Esophagus (tissue), 2 donors: Measurements from ENCODE around the gene PPP1R9B. TPM values are rescaled to one million over a fixed set of nuclear protein-coding genes. Genes with fewer than 3 reads are reported as not detected.

Source experiments
- H3K27ac ChIP-seq, 2 donors: one replicate each; pipeline ENCODE4 v1.5.1; 2013; ENCODE audit warnings: low read depth in 2 of 2, mild to moderate bottlenecking in 2 of 2, inconsistent platforms in 1 of 2, low read length in 1 of 2, moderate library complexity in 1 of 2
- H3K27me3 ChIP-seq, 2 donors: one replicate each; pipeline ENCODE4 v1.6.1; 2013; ENCODE audit warnings: low read length in 2 of 2, control low read depth in 1 of 2, mild to moderate bottlenecking in 1 of 2; ENCODE audit not compliant: insufficient read depth in 2 of 2, control insufficient read depth in 1 of 2
- H3K36me3 ChIP-seq, 2 donors: one replicate each; pipeline ENCODE4 v1.6.1; 2013; ENCODE audit warnings: low read length in 1 of 2; ENCODE audit not compliant: control insufficient read depth in 2 of 2, insufficient read depth in 2 of 2
- H3K4me1 ChIP-seq, 2 donors: one replicate each; pipeline ENCODE4 v1.6.1; 2013; ENCODE audit warnings: low read length in 1 of 2; ENCODE audit not compliant: control insufficient read depth in 2 of 2, insufficient read depth in 2 of 2
- H3K4me3 ChIP-seq, 2 donors: one replicate each; pipeline ENCODE4 v1.5.1; 2013; ENCODE audit warnings: low read length in 2 of 2, mild to moderate bottlenecking in 2 of 2, low read depth in 1 of 2, moderate library complexity in 1 of 2
- H3K9me3 ChIP-seq, 2 donors: one replicate each; pipeline ENCODE4 v1.6.1; 2013; ENCODE audit warnings: mild to moderate bottlenecking in 2 of 2, low read depth in 1 of 2, low read length in 1 of 2, moderate library complexity in 1 of 2; ENCODE audit not compliant: control insufficient read depth in 2 of 2, insufficient read depth in 1 of 2
- WGBS, 2 donors: extraction: QIAGEN DNeasy Blood & Tissue Kit; methylation state at CpG; one replicate each; pipeline ENCODE4 v1.1.7; 2013; 5-methylcytosine and 5-hydroxymethylcytosine counted together
- polyA plus RNA-seq, 2 donors: library from polyadenylated mRNA; stranded (reverse); fragments of 200-250 nt; gene quantifications; one replicate each; pipeline ENCODE4 v1.2.3, GENCODE V29; 2013
- donor health status: healthy with polysubstance abuse.
- donor health status: Bipolar disorder and iron deficiency.

PPP1R9B gene, protein sequence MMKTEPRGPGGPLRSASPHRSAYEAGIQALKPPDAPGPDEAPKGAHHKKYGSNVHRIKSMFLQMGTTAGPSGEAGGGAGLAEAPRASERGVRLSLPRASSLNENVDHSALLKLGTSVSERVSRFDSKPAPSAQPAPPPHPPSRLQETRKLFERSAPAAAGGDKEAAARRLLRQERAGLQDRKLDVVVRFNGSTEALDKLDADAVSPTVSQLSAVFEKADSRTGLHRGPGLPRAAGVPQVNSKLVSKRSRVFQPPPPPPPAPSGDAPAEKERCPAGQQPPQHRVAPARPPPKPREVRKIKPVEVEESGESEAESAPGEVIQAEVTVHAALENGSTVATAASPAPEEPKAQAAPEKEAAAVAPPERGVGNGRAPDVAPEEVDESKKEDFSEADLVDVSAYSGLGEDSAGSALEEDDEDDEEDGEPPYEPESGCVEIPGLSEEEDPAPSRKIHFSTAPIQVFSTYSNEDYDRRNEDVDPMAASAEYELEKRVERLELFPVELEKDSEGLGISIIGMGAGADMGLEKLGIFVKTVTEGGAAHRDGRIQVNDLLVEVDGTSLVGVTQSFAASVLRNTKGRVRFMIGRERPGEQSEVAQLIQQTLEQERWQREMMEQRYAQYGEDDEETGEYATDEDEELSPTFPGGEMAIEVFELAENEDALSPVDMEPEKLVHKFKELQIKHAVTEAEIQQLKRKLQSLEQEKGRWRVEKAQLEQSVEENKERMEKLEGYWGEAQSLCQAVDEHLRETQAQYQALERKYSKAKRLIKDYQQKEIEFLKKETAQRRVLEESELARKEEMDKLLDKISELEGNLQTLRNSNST
- polyA plus RNA-seq, result 10 to 100 TPM; 15.4 to 31.3 TPM

DNA sequence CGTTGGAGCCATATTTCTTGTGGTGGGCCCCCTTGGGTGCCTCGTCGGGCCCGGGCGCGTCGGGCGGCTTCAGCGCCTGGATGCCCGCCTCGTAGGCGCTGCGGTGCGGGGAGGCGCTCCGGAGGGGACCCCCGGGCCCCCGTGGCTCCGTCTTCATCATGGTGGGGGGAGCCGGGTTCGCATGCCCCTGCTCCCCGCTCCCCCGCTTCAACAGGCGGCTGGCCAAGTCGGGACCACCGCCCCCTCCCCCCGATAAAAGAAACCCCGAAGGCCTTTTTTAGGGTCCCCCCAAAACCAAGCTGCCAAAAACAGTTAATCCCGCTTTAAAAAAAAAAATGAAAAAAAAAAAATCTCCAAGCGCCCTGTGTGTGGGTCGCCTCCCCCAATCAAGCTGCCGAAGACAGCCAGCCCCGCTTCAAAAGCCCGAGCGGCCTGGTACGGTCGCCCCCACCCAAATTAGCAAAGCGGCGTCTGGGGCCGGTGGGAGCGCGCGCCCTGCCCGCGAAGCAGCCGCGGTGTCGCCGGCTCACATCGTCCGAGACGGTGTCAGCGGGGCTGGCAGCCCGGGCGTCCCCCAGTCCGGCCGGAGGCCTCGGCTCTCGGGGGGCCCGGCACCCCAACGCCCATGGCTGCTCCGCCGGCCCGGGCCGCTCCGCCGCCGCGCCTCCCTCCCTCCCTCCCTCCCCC lies at the start of gene PPP1R9B:
TSS of gene PPP1R9B (minus strand) at position 324 of the 687 bp plus-strand sequence. CDS start at position 160, 164 bp downstream.
- Histone ChIP-seq H3K36me3 (peaks cover 0 to 3% of the 10 kb centered on the region in 2 donors), H3K9me3 (no peaks in the 10 kb centered on the region), H3K27ac (peak within 1 kb of the TSS; percentile 82 to 91), H3K27me3 (no peaks in the 10 kb centered on the region), H3K4me3 (peak within 1 kb of the TSS; percentile 75 to 81), H3K4me1 (peaks cover 17 to 35% of the 10 kb centered on the region in 2 donors)
- 0 to 1% methylated on average over 67 to 69 of the region's 69 CpGs for WGBS, 2 donors

DNA sequence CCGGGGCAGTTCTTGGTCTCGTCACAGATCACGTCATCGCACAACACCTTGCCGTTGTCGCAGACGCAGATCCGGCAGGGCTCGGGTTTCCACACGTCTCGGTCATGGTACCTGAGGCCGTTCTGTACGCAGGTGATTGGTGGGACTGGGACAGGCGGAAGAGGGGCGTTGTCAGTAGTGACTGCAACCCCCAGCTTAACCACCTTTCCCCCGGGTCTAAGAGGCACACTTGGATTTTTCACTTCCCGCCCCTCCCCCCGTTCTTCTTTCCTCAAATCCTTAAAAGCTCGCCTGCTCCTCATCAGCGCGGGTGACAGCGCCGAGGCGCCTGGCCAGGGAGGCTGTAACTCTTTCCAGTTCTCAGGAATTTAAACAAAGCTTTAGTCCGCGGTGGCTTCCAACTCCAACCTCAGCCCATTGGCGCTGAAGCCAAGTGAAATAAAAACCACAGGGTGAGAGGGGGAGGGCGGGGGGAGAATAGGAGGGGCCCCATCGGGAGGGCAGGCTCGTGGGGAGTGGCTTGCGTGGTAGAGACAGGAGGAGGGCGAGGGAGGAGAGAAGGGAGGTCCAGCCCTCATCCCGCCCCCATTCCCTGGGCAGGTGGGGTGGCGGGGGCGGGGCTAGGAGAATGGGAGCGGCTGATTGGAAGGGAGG lies 49.5 kb upstream of the PPP1R9B start:
- Histone ChIP-seq H3K4me3 (peak overlapping the region; percentile 33 to 44), H3K27ac (peak overlapping the region; percentile 75 to 83), H3K9me3 (no peaks in the 10 kb centered on the region), H3K4me1 (no peaks in the 10 kb centered on the region), H3K36me3 (peaks cover 0 to 13% of the 10 kb centered on the region in 2 donors), H3K27me3 (peaks cover 0 to 4% of the 10 kb centered on the region in 2 donors)
- 1% methylated on average over 33 to 36 of the region's 36 CpGs for WGBS, 2 donors

DNA sequence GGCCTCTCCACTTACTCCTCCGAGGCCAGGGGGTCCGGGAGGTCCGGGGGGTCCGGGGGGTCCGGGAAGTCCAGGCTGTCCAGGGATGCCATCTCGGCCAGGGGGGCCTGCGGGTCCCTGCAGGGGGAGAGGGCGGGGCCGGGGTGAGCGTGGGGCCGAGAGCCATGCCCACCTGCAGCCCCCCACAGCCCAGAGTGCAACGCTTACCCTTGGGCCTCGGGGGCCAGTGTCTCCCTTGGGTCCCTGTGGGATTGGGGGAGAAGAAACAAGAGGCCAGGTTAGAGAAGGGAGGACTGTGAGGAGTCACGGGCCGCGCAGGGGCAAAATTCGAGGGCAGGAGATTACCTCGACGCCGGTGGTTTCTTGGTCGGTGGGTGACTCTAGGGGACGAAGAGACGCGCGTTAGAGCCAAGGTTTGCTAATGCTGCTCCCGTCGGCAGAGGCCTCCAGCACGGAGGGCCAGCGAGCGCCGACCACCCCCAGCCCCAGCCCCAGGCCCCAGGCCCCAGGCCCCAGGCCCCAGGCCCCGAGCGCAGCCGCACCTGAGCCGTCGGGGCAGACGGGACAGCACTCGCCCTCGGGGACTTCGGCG lies 48.8 kb upstream of the PPP1R9B start:
- peak overlapping the region; percentile 33 to 44 for H3K4me3 ChIP-seq
- WGBS, 2 donors, result 25 to 29% methylated on average over 41 of the region's 41 CpGs
- H3K36me3 ChIP-seq, result peaks cover 0 to 16% of the 10 kb centered on the region in 2 donors
- H3K4me1 ChIP-seq, result no peaks in the 10 kb centered on the region
- peaks cover 0 to 4% of the 10 kb centered on the region in 2 donors for H3K27me3 ChIP-seq
- H3K27ac ChIP-seq, result peak overlapping the region; percentile 75 to 78
- H3K9me3 ChIP-seq, result no peaks in the 10 kb centered on the region

DNA sequence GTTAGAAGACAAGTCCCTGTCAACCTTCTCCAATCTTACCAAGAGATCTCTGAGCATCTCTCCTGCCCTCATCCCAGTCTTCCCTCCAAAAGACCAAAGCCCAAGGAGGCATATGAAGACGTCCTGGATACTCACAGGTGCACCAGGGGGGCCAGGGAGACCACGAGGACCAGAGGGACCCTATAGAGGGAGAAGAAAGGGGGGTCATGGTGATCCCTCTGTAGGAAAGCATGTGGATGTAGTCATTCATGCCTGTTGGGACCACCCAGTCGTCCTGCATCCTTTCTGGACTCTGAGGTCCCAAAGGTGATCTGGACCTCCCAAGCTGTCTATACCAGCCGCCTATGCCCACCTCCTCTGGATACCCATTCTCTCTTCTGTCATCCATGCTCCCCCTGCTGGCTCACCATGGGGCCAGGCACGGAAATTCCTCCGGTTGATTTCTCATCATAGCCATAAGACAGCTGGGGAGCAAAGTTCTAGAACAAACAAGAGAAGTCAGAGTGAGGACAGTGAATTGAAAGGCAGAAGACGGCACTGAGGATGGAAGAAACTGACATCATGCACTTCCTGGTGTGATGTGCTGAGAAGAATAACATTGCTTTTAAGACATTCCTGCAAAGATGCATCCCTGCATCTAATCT lies 47.7 kb upstream of the PPP1R9B start:
- H3K4me1 ChIP-seq, result no peaks in the 10 kb centered on the region
- H3K27ac ChIP-seq, result peak overlapping the region; percentile 3 to 40

DNA sequence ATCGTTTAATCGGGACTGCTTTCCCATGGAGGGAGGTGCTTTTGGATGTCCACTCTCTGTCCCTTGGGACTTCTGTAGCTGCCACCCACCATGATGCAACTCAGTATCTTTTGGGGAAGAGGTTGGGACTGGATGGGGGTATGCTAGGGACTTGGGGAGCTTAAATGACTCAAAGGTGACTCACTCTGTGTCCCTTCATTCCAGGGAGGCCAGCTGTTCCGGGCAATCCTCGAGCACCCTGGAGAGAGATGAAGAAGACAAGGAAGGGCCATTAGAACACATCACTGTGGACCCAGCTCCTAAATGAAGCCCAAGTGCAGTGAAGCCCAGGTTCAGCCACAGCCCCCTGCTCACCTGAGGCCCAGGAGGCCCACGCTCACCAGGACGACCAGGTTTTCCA lies 46.3 kb upstream of the PPP1R9B start:
- Histone ChIP-seq H3K27me3 (peaks cover 0 to 4% of the 10 kb centered on the region in 2 donors), H3K4me3 (no peak overlapping the region), H3K9me3 (no peaks in the 10 kb centered on the region), H3K27ac (peak overlapping the region in 1 of 2 donors; percentile 13), H3K4me1 (no peaks in the 10 kb centered on the region), H3K36me3 (peaks cover 0 to 27% of the 10 kb centered on the region in 2 donors)
- 62% methylated on average over 6 of the region's 6 CpGs for WGBS, 2 donors

More for the DNA sequence above, 47.7 kb upstream of the PPP1R9B start:
- no peaks in the 10 kb centered on the region for H3K9me3 ChIP-seq
- WGBS, 2 donors, result 12 to 14% methylated on average over 7 of the region's 7 CpGs
- H3K27me3 ChIP-seq, result peaks cover 0 to 4% of the 10 kb centered on the region in 2 donors
- H3K4me3 ChIP-seq, result no peak overlapping the region
- H3K36me3 ChIP-seq, result peaks cover 0 to 23% of the 10 kb centered on the region in 2 donors

DNA sequence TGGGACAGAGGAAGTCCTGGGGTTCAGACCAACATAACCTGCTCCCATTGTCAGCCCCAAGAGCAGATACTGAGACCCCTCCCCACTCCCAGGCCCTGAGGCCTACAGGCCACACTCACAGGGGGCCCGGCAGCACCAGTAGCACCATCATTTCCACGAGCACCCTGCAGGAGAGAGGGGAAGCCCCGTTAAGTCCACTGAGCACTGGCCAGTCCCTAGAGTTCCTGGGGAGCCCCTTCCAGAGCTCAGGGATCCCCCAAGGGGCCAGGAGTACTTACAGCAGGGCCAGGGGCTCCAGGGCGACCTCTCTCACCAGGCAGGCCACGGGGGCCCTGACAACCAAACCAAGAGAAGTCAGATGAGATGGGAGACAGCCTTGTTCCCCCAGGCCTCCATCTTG lies 45.6 kb upstream of the PPP1R9B start:
- H3K9me3 ChIP-seq, result no peaks in the 10 kb centered on the region
- no peaks in the 10 kb centered on the region for H3K4me1 ChIP-seq
- no peak overlapping the region for H3K4me3 ChIP-seq
- 69 to 82% methylated on average over 5 of the region's 5 CpGs for WGBS, 2 donors
- H3K27me3 ChIP-seq, result peaks cover 0 to 1% of the 10 kb centered on the region in 2 donors
- peaks cover 0 to 33% of the 10 kb centered on the region in 2 donors for H3K36me3 ChIP-seq
- H3K27ac ChIP-seq, result peak overlapping the region; percentile 21 to 36

DNA sequence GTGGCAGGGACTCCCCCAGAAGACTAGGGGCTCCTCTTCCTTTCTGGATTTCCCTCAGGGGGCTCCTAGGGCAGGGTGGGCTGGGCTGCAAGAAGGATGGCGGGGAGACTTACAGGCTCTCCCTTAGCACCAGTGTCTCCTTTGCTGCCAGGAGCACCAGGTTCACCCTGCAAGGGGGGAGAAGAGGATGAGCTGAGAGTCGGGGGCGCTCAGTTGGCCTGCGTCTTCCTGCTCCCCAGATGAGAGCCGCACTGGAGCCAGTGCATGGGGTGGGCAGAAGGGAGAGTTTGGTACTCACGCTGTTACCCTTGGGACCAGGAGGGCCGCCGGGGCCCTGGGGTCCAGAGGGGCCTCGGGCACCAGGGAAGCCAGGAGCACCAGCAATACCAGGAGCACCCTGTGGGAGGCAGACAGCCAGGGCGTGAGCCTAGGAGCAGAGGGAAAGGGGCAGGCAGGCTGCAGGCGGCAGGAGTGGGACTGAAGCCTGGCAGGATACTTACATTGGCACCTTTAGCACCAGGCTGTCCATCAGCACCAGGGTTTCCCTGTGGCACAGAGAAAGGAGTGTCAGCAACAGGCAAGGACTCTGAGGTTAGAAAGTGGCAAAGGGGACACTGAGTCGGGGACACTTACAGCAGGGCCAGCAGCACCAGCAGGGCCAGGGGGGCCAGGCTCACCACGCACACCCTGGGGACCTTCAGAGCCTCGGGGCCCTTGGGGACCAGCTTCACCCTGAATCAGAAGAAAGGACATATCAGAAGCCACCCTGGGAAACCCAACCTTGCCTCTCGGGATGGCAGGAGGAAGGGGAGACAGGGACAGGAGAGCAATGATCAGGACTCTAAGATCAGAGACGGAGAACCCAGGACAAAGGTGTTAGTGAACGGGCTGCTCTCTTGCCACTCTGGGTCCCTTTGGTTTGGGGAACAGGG lies 44.7 kb upstream of the PPP1R9B start:
- H3K4me1 ChIP-seq, result no peaks in the 10 kb centered on the region

More for the DNA sequence above, 44.7 kb upstream of the PPP1R9B start:
- peaks cover 0 to 36% of the 10 kb centered on the region in 2 donors for H3K36me3 ChIP-seq
- H3K27me3 ChIP-seq, result no peaks in the 10 kb centered on the region
- no peak overlapping the region for H3K27ac ChIP-seq
- no peak overlapping the region for H3K4me3 ChIP-seq
- no peaks in the 10 kb centered on the region for H3K9me3 ChIP-seq
- 80 to 82% methylated on average over 17 of the region's 17 CpGs for WGBS, 2 donors
